Measurements from ENCODE around the gene LLGL2. TPM values are rescaled to one million over a fixed set of nuclear protein-coding genes. Genes with fewer than 3 reads are reported as not detected.
A peak's percentile ranks its signal among the peaks of the same experiment; 100 is the strongest.

LLGL2 gene
- total and polyA plus RNA-seq, 2 donors: 5.3 to 36.6 TPM

- H3K4me1 ChIP-seq (ENCODE audit: control insufficient read depth in 2 of 2, insufficient read depth in 2 of 2, low read length in 2 of 2): peaks cover 0 to 10% of the 10 kb centered on the region in 2 donors
- no peaks in the 10 kb centered on the region for H3K9me3 ChIP-seq (ENCODE audit: control insufficient read depth in 2 of 2, insufficient read depth in 1 of 2, low read length in 1 of 2)
- WGBS: 91% methylated on average over 5 of the region's 5 CpGs
- DNase-seq (ENCODE audit: low read depth in 6 of 9, low spot score in 9 of 9): no peak
- H3K27me3 ChIP-seq (ENCODE audit: control insufficient read depth in 2 of 2, insufficient read depth in 1 of 2, low read length in 1 of 2): no peaks in the 10 kb centered on the region
- no peak overlapping the region for H3K4me3 ChIP-seq (ENCODE audit: low read length in 2 of 2)
- peaks cover 0 to 3% of the 10 kb centered on the region in 2 donors for H3K36me3 ChIP-seq (ENCODE audit: control insufficient read depth in 2 of 2, insufficient read depth in 2 of 2, low read length in 1 of 2)
- H3K27ac ChIP-seq (ENCODE audit: low read depth in 1 of 2, low read length in 1 of 2): no peak overlapping the region
Observed at GRCh38 chr17:75566834-75567233, 41.3 kb downstream of the LLGL2 start.

GRCh38 chr17:75568412-75569255, 43.1 kb downstream of the LLGL2 start:
- H3K9me3 ChIP-seq (ENCODE audit: control insufficient read depth in 2 of 2, insufficient read depth in 1 of 2, low read length in 1 of 2): no peaks in the 10 kb centered on the region
- H3K27me3 ChIP-seq (ENCODE audit: control insufficient read depth in 2 of 2, insufficient read depth in 1 of 2, low read length in 1 of 2): no peaks in the 10 kb centered on the region
- peaks cover 0 to 10% of the 10 kb centered on the region in 2 donors for H3K4me1 ChIP-seq (ENCODE audit: control insufficient read depth in 2 of 2, insufficient read depth in 2 of 2, low read length in 2 of 2)
- H3K36me3 ChIP-seq (ENCODE audit: control insufficient read depth in 2 of 2, insufficient read depth in 2 of 2, low read length in 1 of 2): no peaks in the 10 kb centered on the region
- 97% methylated on average over 31 of the region's 31 CpGs for WGBS
- no peak for DNase-seq (ENCODE audit: low read depth in 6 of 9, low spot score in 9 of 9)
- no peak overlapping the region for H3K4me3 ChIP-seq (ENCODE audit: low read length in 2 of 2)
- H3K27ac ChIP-seq (ENCODE audit: low read depth in 1 of 2, low read length in 1 of 2): no peak overlapping the region

- Histone ChIP-seq H3K4me3 (ENCODE audit: low read length in 2 of 2) (no peak overlapping the region), H3K36me3 (ENCODE audit: control insufficient read depth in 2 of 2, insufficient read depth in 2 of 2, low read length in 1 of 2) (no peaks in the 10 kb centered on the region), H3K27me3 (ENCODE audit: control insufficient read depth in 2 of 2, insufficient read depth in 1 of 2, low read length in 1 of 2) (no peaks in the 10 kb centered on the region), H3K4me1 (ENCODE audit: control insufficient read depth in 2 of 2, insufficient read depth in 2 of 2, low read length in 2 of 2) (peaks cover 0 to 10% of the 10 kb centered on the region in 2 donors), H3K9me3 (ENCODE audit: control insufficient read depth in 2 of 2, insufficient read depth in 1 of 2, low read length in 1 of 2) (no peaks in the 10 kb centered on the region), H3K27ac (ENCODE audit: low read depth in 1 of 2, low read length in 1 of 2) (no peak overlapping the region)
- no peak for DNase-seq (ENCODE audit: low read depth in 6 of 9, low spot score in 9 of 9)
- 97% methylated on average over 35 of the region's 35 CpGs for WGBS
Observed at GRCh38 chr17:75570034-75570676, 44.7 kb downstream of the LLGL2 start.

- H3K4me1 ChIP-seq (ENCODE audit: control insufficient read depth in 2 of 2, insufficient read depth in 2 of 2, low read length in 2 of 2): peaks cover 0 to 10% of the 10 kb centered on the region in 2 donors
- no peak overlapping the region for H3K4me3 ChIP-seq (ENCODE audit: low read length in 2 of 2)
- 95% methylated on average over 11 of the region's 11 CpGs for WGBS
- no peaks in the 10 kb centered on the region for H3K9me3 ChIP-seq (ENCODE audit: control insufficient read depth in 2 of 2, insufficient read depth in 1 of 2, low read length in 1 of 2)
- no peaks in the 10 kb centered on the region for H3K36me3 ChIP-seq (ENCODE audit: control insufficient read depth in 2 of 2, insufficient read depth in 2 of 2, low read length in 1 of 2)
- no peak for DNase-seq (ENCODE audit: low read depth in 6 of 9, low spot score in 9 of 9)
- H3K27ac ChIP-seq (ENCODE audit: low read depth in 1 of 2, low read length in 1 of 2): no peak overlapping the region
- no peaks in the 10 kb centered on the region for H3K27me3 ChIP-seq (ENCODE audit: control insufficient read depth in 2 of 2, insufficient read depth in 1 of 2, low read length in 1 of 2)
Observed at GRCh38 chr17:75570772-75571171, 45.3 kb downstream of the LLGL2 start.

GRCh38 chr17:75571197-75571884, 45.8 kb downstream of the LLGL2 start:
- H3K36me3 ChIP-seq (ENCODE audit: control insufficient read depth in 2 of 2, insufficient read depth in 2 of 2, low read length in 1 of 2): no peaks in the 10 kb centered on the region
- no peak overlapping the region for H3K4me3 ChIP-seq (ENCODE audit: low read length in 2 of 2)
- WGBS: 73% methylated on average over 15 of the region's 15 CpGs
- H3K4me1 ChIP-seq (ENCODE audit: control insufficient read depth in 2 of 2, insufficient read depth in 2 of 2, low read length in 2 of 2): peaks cover 0 to 10% of the 10 kb centered on the region in 2 donors
- peak overlapping the region in 1 of 2 donors; percentile 17 for H3K27ac ChIP-seq (ENCODE audit: low read depth in 1 of 2, low read length in 1 of 2)
- no peaks in the 10 kb centered on the region for H3K9me3 ChIP-seq (ENCODE audit: control insufficient read depth in 2 of 2, insufficient read depth in 1 of 2, low read length in 1 of 2)
- DNase-seq (ENCODE audit: low read depth in 6 of 9, low spot score in 9 of 9): peak in 7 of 9 donors; percentile 21 to 73 (median 28)
- no peaks in the 10 kb centered on the region for H3K27me3 ChIP-seq (ENCODE audit: control insufficient read depth in 2 of 2, insufficient read depth in 1 of 2, low read length in 1 of 2)

GRCh38 chr17:75571885-75572215, 46.4 kb downstream of the LLGL2 start:
- no peak overlapping the region for H3K27ac ChIP-seq (ENCODE audit: low read depth in 1 of 2, low read length in 1 of 2)
- no peaks in the 10 kb centered on the region for H3K27me3 ChIP-seq (ENCODE audit: control insufficient read depth in 2 of 2, insufficient read depth in 1 of 2, low read length in 1 of 2)
- H3K4me1 ChIP-seq (ENCODE audit: control insufficient read depth in 2 of 2, insufficient read depth in 2 of 2, low read length in 2 of 2): peaks cover 0 to 10% of the 10 kb centered on the region in 2 donors
- 88% methylated on average over 16 of the region's 16 CpGs for WGBS
- no peaks in the 10 kb centered on the region for H3K36me3 ChIP-seq (ENCODE audit: control insufficient read depth in 2 of 2, insufficient read depth in 2 of 2, low read length in 1 of 2)
- no peak overlapping the region for H3K4me3 ChIP-seq (ENCODE audit: low read length in 2 of 2)
- no peak for DNase-seq (ENCODE audit: low read depth in 6 of 9, low spot score in 9 of 9)
- H3K9me3 ChIP-seq (ENCODE audit: control insufficient read depth in 2 of 2, insufficient read depth in 1 of 2, low read length in 1 of 2): no peaks in the 10 kb centered on the region

GRCh38 chr17:75572713-75573539, 47.4 kb downstream of the LLGL2 start:
- no peaks in the 10 kb centered on the region for H3K9me3 ChIP-seq (ENCODE audit: control insufficient read depth in 2 of 2, insufficient read depth in 1 of 2, low read length in 1 of 2)
- DNase-seq (ENCODE audit: low read depth in 6 of 9, low spot score in 9 of 9): no peak
- H3K27me3 ChIP-seq (ENCODE audit: control insufficient read depth in 2 of 2, insufficient read depth in 1 of 2, low read length in 1 of 2): no peaks in the 10 kb centered on the region
- peaks cover 0 to 10% of the 10 kb centered on the region in 2 donors for H3K4me1 ChIP-seq (ENCODE audit: control insufficient read depth in 2 of 2, insufficient read depth in 2 of 2, low read length in 2 of 2)
- no peaks in the 10 kb centered on the region for H3K36me3 ChIP-seq (ENCODE audit: control insufficient read depth in 2 of 2, insufficient read depth in 2 of 2, low read length in 1 of 2)
- WGBS: 97% methylated on average over 39 of the region's 39 CpGs
- H3K4me3 ChIP-seq (ENCODE audit: low read length in 2 of 2): no peak overlapping the region
- H3K27ac ChIP-seq (ENCODE audit: low read depth in 1 of 2, low read length in 1 of 2): no peak overlapping the region

GRCh38 chr17:75573540-75573957, 48.1 kb downstream of the LLGL2 start:
- no peak overlapping the region for H3K27ac ChIP-seq (ENCODE audit: low read depth in 1 of 2, low read length in 1 of 2)
- H3K9me3 ChIP-seq (ENCODE audit: control insufficient read depth in 2 of 2, insufficient read depth in 1 of 2, low read length in 1 of 2): no peaks in the 10 kb centered on the region
- WGBS: 85% methylated on average over 16 of the region's 16 CpGs
- no peaks in the 10 kb centered on the region for H3K27me3 ChIP-seq (ENCODE audit: control insufficient read depth in 2 of 2, insufficient read depth in 1 of 2, low read length in 1 of 2)
- no peaks in the 10 kb centered on the region for H3K36me3 ChIP-seq (ENCODE audit: control insufficient read depth in 2 of 2, insufficient read depth in 2 of 2, low read length in 1 of 2)
- DNase-seq (ENCODE audit: low read depth in 6 of 9, low spot score in 9 of 9): no peak
- peaks cover 0 to 10% of the 10 kb centered on the region in 2 donors for H3K4me1 ChIP-seq (ENCODE audit: control insufficient read depth in 2 of 2, insufficient read depth in 2 of 2, low read length in 2 of 2)
- H3K4me3 ChIP-seq (ENCODE audit: low read length in 2 of 2): no peak overlapping the region
